Measurements from ENCODE around the gene BAZ2A.
"Not testable (repeated sequence)": the region's sequence is repeated elsewhere in the genome, so short reads cannot be mapped to it uniquely, and the experiment has no call there.

BAZ2A gene

GRCh38 chr12:56599041-56599440 lies 31.1 kb downstream of the BAZ2A start:
- no peak for DNase-seq (ENCODE audit: low read depth in 2 of 2, low spot score in 1 of 2)

GRCh38 chr12:56596815-56597214 lies 33.3 kb downstream of the BAZ2A start:
- no peak for DNase-seq (ENCODE audit: low read depth in 2 of 2, low spot score in 1 of 2)

DNA sequence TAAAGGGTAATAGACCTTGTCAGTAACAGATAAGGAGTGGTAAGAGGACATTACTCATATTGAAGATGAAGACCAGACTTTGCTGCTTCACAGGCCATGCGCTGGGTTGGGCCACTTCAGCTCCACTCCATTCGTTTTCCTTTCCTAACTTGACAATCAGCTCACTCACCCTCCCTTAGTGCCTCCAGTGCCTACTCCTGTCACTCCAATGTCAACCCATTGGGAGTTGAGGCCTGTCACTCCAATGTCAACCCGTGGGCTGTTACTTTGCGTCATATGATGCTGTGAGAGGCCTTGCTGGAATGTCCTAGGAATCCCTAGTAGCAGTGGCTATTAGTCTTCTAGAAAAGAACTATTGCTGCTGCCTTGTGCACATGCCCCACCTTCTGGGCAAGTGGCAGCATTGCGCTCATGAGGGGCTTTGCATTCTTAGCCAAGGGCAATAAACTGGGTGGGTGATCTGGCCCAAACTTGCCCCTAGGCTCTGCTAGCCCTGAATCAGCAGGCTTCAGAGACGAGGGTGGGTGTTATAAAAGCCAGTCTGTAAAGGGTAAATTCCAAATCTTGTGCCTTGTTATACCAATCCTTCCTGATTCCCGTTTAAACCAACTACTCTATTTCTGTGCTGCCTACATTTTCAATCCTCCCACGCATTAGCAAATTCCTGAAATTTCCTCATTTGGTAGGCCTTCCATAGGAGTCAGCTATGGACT lies 36.1 kb downstream of the BAZ2A start:
- DNase-seq (ENCODE audit: low read depth in 2 of 2, low spot score in 1 of 2) = peak; percentile 29 to 32

DNA sequence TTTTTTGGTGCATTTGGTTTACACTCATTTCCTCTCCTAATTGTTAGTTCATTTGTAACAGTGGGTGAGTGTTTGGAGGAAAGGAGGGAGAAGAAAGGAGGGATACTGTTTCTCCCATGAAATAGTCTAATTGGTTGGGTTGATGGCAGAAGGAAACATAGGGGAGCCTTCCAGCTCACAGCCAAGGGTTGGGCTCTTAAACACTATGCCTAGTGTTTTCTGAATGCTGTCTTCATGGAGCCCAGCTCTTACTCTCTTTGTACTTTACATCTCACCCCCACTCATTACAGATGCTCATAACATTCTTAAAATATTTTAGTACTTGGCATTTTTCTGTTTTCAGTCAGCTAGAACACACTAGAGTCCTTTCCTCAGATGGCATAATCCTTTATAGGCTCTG lies 38.2 kb downstream of the BAZ2A start:
- DNase-seq (ENCODE audit: low read depth in 2 of 2, low spot score in 1 of 2) = no peak

DNA sequence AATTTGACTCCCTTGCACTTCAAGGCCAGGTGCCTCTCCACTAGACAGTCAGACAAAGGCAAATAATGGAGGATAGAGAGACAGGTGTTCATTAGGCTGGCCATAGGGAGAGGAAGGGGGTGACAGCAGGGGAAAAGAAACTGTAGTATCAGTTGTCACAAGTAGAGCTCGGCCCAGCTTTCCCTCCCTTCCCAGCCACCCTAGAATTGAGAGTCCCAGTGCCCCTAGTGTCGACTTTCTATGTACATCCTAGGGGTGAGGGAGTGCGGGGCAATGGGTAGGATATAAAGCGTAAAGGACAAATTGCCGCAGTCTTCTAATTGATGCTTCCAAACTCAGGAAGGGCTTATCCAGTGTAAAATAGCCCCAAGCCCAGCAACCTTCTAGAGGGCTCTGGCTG lies 39.0 kb downstream of the BAZ2A start:
- no peak for DNase-seq (ENCODE audit: low read depth in 2 of 2, low spot score in 1 of 2)

DNA sequence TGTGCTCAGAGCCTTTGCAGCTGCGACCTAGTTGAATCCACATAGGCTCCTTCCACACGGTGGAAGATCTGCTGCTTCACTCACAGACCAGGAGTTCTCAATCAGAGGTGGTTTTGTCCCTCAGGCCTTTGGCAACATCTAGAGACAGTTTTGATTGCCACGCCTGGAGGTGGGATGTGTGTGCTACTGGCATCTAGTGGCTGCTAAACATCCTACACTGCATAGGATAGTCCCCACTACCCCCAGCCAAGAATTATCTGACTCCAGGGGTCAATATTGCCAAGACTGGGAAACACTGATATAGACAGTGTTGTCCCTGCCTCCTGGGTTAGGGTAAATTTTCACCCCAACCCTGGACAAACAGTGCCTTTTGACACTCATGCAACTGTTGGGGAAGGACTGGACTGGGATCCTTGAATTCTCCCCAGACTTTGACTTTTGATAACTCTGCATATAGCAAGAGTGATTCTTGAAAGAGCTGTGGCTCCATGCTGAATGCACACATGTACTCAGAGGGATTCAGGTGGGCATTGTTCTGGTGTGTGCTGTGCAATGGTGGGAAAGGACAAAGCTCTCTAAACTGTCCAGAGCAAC lies 39.8 kb downstream of the BAZ2A start:
- DNase-seq (ENCODE audit: low read depth in 2 of 2, low spot score in 1 of 2) = no peak

DNA sequence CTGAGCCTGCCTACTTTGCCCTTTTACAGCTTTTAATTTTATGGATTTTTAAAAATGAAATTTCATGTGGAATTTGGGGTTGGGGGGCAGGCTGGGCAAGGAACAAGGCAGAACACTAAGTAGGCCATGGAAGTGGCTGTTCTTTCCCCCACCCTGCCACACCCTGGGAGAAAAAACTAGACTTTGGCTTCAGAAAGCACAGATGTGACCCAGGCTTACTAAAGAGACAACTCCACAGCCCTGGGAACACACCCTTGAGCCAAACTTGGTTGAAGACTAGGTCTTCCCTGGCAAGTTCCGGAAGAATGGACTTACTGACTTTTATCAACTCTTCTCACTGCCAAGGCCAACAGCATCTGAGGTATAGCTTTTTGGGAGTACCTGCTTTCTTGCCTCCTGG lies 40.3 kb downstream of the BAZ2A start:
- DNase-seq (ENCODE audit: low read depth in 2 of 2, low spot score in 1 of 2) = no peak

DNA sequence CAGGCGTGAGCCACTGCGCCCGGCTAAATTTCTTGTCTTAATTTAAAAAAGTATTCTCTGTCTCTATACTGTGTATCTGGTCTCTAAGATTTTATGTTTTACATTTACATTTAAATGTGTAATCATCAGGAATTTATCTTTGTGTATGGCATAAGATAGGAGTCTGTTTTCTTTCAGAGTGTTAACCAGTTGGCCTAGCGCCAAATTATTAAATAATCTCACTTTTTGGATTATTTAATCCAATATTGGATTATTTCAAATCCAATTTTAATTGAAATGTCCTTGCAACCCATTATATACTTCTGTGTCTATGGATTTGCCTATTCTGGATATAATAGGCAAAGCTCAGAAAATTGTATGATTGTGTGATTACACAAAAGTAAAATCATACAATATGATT lies 45.0 kb downstream of the BAZ2A start:
- DNase-seq (ENCODE audit: low read depth in 2 of 2, low spot score in 1 of 2) = no peak

DNA sequence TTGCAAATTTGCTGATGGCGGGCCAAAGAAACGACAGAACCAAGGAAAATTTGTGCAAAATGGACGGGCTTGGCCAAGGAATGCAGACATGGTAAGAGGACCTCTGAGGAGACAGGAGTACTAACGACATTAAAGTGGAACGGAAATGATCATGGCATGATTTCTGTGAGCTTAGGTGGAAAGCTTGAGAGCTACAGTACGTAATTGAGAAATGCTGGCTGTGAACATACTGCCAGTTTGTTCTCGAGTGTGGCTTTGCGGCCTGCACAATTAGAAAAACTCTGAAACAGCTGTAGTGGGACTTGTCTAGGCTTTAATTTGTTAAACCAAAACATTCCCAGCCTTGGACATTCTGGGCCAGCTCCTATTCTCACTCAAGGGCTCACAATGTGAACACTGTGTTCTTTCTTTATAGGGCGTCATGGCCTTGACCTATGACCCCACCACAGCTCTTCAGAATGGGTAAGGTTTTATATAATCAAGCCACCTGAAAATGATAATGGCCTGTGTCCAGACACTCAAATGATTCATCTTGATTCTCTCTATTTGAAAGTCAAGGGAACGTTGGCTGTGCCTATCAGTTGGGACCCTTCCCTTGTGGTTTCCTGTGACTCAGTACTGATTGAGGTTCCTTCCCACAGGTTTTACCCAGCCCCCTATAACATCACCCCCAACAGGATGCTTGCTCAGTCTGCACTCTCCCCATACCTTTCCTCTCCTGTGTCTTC lies 48.5 kb downstream of the BAZ2A start:
- no peak for DNase-seq (ENCODE audit: low read depth in 2 of 2, low spot score in 1 of 2)

DNA sequence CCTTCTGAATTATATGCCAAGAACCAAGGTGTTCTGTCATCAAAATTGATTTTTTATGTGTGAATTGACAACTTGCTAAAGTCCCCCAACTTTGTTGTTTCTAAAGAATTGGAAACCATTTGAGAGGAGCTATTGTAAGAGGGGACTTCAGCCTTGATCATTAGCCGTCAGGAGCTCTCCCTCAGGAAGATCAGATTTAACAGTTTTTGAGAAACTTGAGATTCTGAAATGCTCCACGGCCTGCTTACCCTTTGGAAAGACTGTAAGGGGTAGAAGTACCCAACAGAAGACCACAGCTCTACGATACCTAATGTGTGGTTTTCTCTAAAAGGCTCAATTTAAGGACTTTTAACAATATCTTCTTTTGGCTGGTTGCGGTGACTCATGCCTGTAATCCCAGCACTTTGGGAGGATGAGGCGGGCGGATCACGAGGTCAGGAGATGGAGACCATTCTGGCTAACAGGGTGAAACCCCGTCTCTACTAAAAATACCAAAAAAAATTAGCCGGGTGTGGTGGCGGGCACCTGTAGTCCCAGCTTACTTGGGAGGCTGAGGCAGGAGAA lies 51.1 kb downstream of the BAZ2A start:
- no peak for DNase-seq (ENCODE audit: low read depth in 2 of 2, low spot score in 1 of 2)

- not testable (repeated sequence) for DNase-seq (ENCODE audit: low read depth in 2 of 2, low spot score in 1 of 2)
Measured at GRCh38 chr12:56577248-56577647, 52.9 kb downstream of the BAZ2A start.

DNA sequence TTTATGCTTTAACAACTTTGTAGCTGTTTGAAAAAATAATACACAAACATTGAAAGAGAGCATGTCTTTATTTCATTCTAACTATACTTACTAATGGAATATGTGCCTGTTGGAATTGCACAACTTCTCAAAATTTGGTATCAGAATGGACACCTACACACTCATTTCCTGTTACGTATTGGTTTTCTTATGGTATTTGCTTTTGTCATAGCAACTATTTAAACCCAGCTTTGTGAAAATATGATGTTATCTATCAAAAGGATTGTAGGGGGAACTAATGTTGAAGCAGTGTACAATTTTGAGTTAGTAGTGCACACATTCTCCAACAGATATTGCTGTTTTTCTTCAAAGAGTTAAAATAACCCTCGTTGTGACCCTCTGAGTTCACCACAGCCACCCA lies 55.9 kb downstream of the BAZ2A start:
- no peak for DNase-seq (ENCODE audit: low read depth in 2 of 2, low spot score in 1 of 2)

DNA sequence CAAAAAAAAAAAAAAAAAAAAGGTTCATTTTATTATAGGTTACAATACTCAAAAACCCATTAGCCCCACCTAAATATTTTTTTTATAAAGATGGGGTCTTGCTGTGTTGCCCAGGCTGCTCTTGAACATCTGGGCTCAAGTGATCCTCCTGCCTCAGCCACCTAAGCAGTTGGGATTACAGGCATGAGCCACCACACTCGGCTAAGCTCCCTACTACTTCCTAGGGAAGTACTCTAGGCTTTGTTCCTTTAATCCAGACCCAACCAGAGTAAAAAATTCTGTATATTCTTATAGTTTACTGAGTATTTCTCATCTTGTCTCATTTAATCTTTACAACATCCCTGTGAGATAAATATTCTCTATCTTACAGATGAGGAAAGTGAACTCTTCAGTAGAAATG lies 57.8 kb downstream of the BAZ2A start:
- DNase-seq (ENCODE audit: low read depth in 2 of 2, low spot score in 1 of 2) = no peak

- DNase-seq (ENCODE audit: low read depth in 2 of 2, low spot score in 1 of 2) = no peak
Measured at GRCh38 chr12:56571121-56571520, 59.0 kb downstream of the BAZ2A start.

GRCh38 chr12:56568146-56568545 lies 62.0 kb downstream of the BAZ2A start:
- no peak for DNase-seq (ENCODE audit: low read depth in 2 of 2, low spot score in 1 of 2)

- DNase-seq (ENCODE audit: low read depth in 2 of 2, low spot score in 1 of 2) = peak in 1 of 2 donors; percentile 8
Measured at GRCh38 chr12:56565510-56566101, 64.5 kb downstream of the BAZ2A start.

- DNase-seq (ENCODE audit: low read depth in 2 of 2, low spot score in 1 of 2) = no peak
Measured at GRCh38 chr12:56551070-56551469, 79.1 kb downstream of the BAZ2A start.

- DNase-seq (ENCODE audit: low read depth in 2 of 2, low spot score in 1 of 2) = no peak
Measured at GRCh38 chr12:56546680-56547079, 83.4 kb downstream of the BAZ2A start.
